Suprapubic skin (tissue), 4 donors: ENCODE data around the gene RTKN. TPM values are rescaled to one million over a fixed set of nuclear protein-coding genes. Genes with fewer than 3 reads are reported as not detected.

Source experiments
- DNase-seq, 2 donors: peaks; one replicate each; pipeline ENCODE4 v3.0.0-alpha.2; 2019; ENCODE audit warnings: low spot score in 2 of 2
- H3K27ac ChIP-seq: fragments of 200-600 bp; sonication (generic); one replicate; pipeline ENCODE4 v1.5.1; 2019
- H3K27me3 ChIP-seq: fragments of 200-600 bp; sonication (generic); one replicate; pipeline ENCODE4 v1.5.1; 2019
- H3K36me3 ChIP-seq: fragments of 200-600 bp; sonication (generic); one replicate; pipeline ENCODE4 v1.5.1; 2019
- H3K4me1 ChIP-seq: fragments of 200-600 bp; sonication (generic); one replicate; pipeline ENCODE4 v1.5.1; 2019
- H3K4me3 ChIP-seq: fragments of 200-600 bp; sonication (generic); one replicate; pipeline ENCODE4 v1.5.1; 2019; ENCODE audit warnings: mild to moderate bottlenecking
- H3K9me3 ChIP-seq: fragments of 200-600 bp; sonication (generic); one replicate; pipeline ENCODE4 v1.5.1; 2019
- EP300 ChIP-seq: sonication (generic); formaldehyde crosslinking; IDR thresholded peaks from one replicate; pipeline ENCODE4 v1.6.1; 2017; ENCODE audit warnings: antibody characterized with exemption
- POLR2A ChIP-seq, 2 donors: fragments of 450-650 bp; IDR thresholded peaks; one replicate each; pipeline ENCODE4 v1.6.1; 2017; ENCODE audit warnings: antibody characterized with exemption in 2 of 2, mild to moderate bottlenecking in 2 of 2, moderate library complexity in 2 of 2
- POLR2AphosphoS5 ChIP-seq, 3 donors: sonication (generic); formaldehyde crosslinking; IDR thresholded peaks; one replicate each; pipeline ENCODE4 v1.6.1; 2017; ENCODE audit warnings: antibody characterized with exemption in 3 of 3
- WGBS: methylation state at CpG from one replicate; pipeline ENCODE4 v1.1.5; 2018; 5-methylcytosine and 5-hydroxymethylcytosine counted together
- total RNA-seq, 4 donors: library from RNA; depleted of rRNA; stranded (reverse); fragments of >200 nt; gene quantifications; one replicate each; pipeline ENCODE4 v1.1.0, GENCODE V29; 2016
- TF ChIP-seq, protein P1 (sequence below), 2 donors: fragments of 200-600 bp in 1 of 2; fragments of 450-650 bp in 1 of 2; sonication (generic) in 1 of 2; IDR thresholded peaks; one replicate each; pipeline ENCODE4 v1.5.1; 2016 to 2019; ENCODE audit warnings: antibody characterized with exemption in 2 of 2, mild to moderate bottlenecking in 1 of 2, moderate library complexity in 1 of 2

The RTKN gene
- total RNA-seq, 4 donors from 2014 or later = 48.2 to 63.1 (median 56.7) TPM

GRCh38 chr2:74482801-74483674 is 41.3 kb upstream of the RTKN start, which contains the start of the genes CCDC142 and TTC31:
Gene CCDC142, minus strand, starts transcription at chr2:74482998. Its CDS starts 161 bp downstream, at chr2:74482837.
Gene TTC31, plus strand, starts transcription at chr2:74483081. Its CDS starts 15 bp downstream, at chr2:74483096.
- Histone ChIP-seq H3K4me3 (peak within 1 kb of the TSS; percentile 79), H3K4me1 (peaks cover 31% of the 10 kb centered on the region), H3K36me3 (peaks cover 3% of the 10 kb centered on the region), H3K27me3 (no peaks in the 10 kb centered on the region), H3K27ac (peak within 1 kb of the TSS; percentile 82), H3K9me3 (no peaks in the 10 kb centered on the region)
- WGBS = 2% methylated on average over 28 of the region's 50 CpGs
- no peak for TF ChIP-seq EP300
- peak in 2 of 3 donors; percentile 48 to 65 for TF ChIP-seq POLR2AphosphoS5 (IDR thresholded peaks at IDR 0.05)
- TF ChIP-seq, protein P1, sequence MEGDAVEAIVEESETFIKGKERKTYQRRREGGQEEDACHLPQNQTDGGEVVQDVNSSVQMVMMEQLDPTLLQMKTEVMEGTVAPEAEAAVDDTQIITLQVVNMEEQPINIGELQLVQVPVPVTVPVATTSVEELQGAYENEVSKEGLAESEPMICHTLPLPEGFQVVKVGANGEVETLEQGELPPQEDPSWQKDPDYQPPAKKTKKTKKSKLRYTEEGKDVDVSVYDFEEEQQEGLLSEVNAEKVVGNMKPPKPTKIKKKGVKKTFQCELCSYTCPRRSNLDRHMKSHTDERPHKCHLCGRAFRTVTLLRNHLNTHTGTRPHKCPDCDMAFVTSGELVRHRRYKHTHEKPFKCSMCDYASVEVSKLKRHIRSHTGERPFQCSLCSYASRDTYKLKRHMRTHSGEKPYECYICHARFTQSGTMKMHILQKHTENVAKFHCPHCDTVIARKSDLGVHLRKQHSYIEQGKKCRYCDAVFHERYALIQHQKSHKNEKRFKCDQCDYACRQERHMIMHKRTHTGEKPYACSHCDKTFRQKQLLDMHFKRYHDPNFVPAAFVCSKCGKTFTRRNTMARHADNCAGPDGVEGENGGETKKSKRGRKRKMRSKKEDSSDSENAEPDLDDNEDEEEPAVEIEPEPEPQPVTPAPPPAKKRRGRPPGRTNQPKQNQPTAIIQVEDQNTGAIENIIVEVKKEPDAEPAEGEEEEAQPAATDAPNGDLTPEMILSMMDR (IDR thresholded peaks at IDR 0.05) = peak; percentile 66 to 87
- TF ChIP-seq POLR2A (IDR thresholded peaks at IDR 0.05) = no peak
- DNase-seq = peak; percentile 98 to 99

GRCh38 chr2:74481961-74482800 is 40.4 kb upstream of the RTKN start:
- no CpG with 5 or more reads among the region's 80 CpGs for WGBS
- Histone ChIP-seq H3K36me3 (peaks cover 3% of the 10 kb centered on the region), H3K4me1 (peaks cover 31% of the 10 kb centered on the region), H3K4me3 (peak overlapping the region; percentile 79), H3K27me3 (no peaks in the 10 kb centered on the region), H3K27ac (peak overlapping the region; percentile 82), H3K9me3 (no peaks in the 10 kb centered on the region)
- DNase-seq = no peak
- peak in 1 of 3 donors; percentile 23 for TF ChIP-seq POLR2AphosphoS5 (IDR thresholded peaks at IDR 0.05)
- TF ChIP-seq, protein P1 (IDR thresholded peaks at IDR 0.05) = no peak

GRCh38 chr2:74481431-74481830 is 39.7 kb upstream of the RTKN start:
- H3K36me3 ChIP-seq = peaks cover 3% of the 10 kb centered on the region
- H3K27ac ChIP-seq = no peak overlapping the region
- DNase-seq = no peak
- H3K4me3 ChIP-seq = peak overlapping the region; percentile 79
- H3K27me3 ChIP-seq = no peaks in the 10 kb centered on the region
- 50% methylated on average over 3 of the region's 3 CpGs for WGBS
- no peaks in the 10 kb centered on the region for H3K9me3 ChIP-seq
- H3K4me1 ChIP-seq = peaks cover 31% of the 10 kb centered on the region
- TF ChIP-seq EP300 (no peak), POLR2AphosphoS5 (IDR thresholded peaks at IDR 0.05) (no peak)

DNA sequence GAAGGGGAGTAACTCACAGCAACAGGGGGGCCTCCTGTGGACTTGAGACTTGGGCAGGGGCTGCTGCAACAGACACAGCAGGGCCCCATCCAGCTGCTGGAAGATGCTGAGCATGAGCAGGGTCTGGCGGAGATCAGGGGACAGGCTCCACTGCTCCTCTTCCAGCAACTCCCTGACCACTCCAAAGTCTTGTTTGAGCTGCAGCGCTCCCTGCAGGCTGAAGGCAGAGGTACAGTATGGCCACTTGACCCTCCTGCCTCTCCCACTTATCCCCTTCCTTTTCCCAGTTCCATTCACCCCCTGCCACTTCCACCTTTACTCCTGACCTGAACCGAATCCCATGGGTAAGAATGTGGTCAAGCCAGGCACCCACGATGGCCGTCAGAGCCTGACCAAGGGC is 33.2 kb upstream of the RTKN start:
- Histone ChIP-seq H3K9me3 (no peaks in the 10 kb centered on the region), H3K27me3 (no peaks in the 10 kb centered on the region), H3K4me3 (no peak overlapping the region), H3K27ac (no peak overlapping the region), H3K36me3 (peaks cover 17% of the 10 kb centered on the region), H3K4me1 (peaks cover 20% of the 10 kb centered on the region)
- TF ChIP-seq EP300 (no peak), POLR2A (IDR thresholded peaks at IDR 0.05) (no peak), POLR2AphosphoS5 (IDR thresholded peaks at IDR 0.05) (no peak)
- TF ChIP-seq, protein P1 (IDR thresholded peaks at IDR 0.05) = no peak
- DNase-seq = no peak
- WGBS = 95% methylated on average over 5 of the region's 5 CpGs

- H3K27me3 ChIP-seq = no peaks in the 10 kb centered on the region
- H3K4me3 ChIP-seq = no peak overlapping the region
- 71% methylated on average over 1 of the region's 6 CpGs for WGBS
- TF ChIP-seq, protein P1 (IDR thresholded peaks at IDR 0.05) = no peak
- TF ChIP-seq EP300 (no peak), POLR2A (IDR thresholded peaks at IDR 0.05) (no peak), POLR2AphosphoS5 (IDR thresholded peaks at IDR 0.05) (no peak)
- H3K36me3 ChIP-seq = peaks cover 17% of the 10 kb centered on the region
- H3K9me3 ChIP-seq = no peaks in the 10 kb centered on the region
- H3K4me1 ChIP-seq = peaks cover 20% of the 10 kb centered on the region
- DNase-seq = no peak
- H3K27ac ChIP-seq = no peak overlapping the region
Measured at GRCh38 chr2:74474481-74474880, 32.7 kb upstream of the RTKN start.
